C4-2B (cell line): ENCODE data around the gene XXYLT1.

Experiments
- CTCF ChIP-seq: fragments of 450-650 bp; conservative IDR thresholded peaks from 2 replicates; pipeline ENCODE4 v1.5.1; 2017; ENCODE audit warnings: mild to moderate bottlenecking
- ZFX ChIP-seq: fragments of 450-650 bp; IDR thresholded peaks from 2 replicates; pipeline ENCODE4 v1.6.1; 2017

GRCh38 chr3:195241592-195242355 is 29.2 kb downstream of the XXYLT1 start:
- TF ChIP-seq CTCF: no peak
- TF ChIP-seq ZFX: no peak
